ENCODE measurements around the gene EFS.
A peak's percentile ranks its signal among the peaks of the same experiment; 100 is the strongest.
"Not testable (repeated sequence)": the region's sequence is repeated elsewhere in the genome, so short reads cannot be mapped to it uniquely, and the experiment has no call there.

EFS gene

DNA sequence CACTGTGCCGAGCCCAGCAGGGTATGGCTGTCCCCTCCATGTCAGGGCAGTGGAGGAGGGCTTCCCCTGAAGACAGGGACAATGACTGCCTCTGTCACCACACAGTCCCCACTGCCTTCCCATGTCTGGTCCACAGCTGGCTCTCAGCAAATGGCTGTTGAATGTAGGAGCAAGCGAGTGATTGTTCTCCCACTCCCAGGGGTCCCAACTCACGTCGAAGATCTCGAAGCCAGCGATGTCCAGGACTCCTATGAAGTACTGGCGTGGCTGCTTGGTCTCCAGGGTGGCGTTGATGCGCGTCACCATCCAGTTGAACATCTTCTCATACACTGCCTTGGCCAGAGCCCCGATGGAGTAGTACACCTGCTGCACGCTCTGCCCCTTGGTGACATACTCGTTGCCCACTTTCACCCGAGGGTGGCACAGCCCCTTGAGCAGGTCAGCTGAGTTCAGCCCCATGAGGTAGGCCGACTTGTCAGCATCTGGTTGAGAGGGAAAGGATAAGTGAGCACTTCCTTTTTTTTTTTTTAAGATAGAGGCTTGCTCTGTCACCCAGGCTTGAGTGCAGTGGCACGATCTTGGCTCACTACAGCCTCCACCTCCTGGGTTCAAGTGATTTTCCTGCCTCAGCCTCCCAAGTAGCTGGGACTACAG lies 35.7 kb upstream of the EFS start:
- not testable (repeated sequence) for DNase-seq

DNA sequence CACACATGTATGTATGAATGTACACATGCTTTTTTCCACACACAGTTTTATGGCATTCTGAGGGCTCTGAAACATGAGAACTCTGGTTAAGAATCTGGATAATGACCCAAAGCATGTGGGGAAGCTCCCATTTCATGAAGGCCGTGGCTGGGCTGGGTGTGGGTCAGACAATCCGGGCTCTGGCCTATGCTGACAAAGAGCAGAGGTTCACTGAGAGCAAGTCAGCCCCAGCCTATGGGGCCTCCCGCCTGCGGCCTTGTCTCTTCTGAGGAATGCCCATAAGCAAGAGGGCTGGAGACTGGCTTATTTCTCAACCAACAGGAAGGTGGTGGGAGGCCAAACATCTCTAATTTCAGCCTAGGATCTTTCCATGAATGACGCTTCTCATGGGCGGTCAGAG lies 34.6 kb upstream of the EFS start:
- DNase-seq: no peak

DNA sequence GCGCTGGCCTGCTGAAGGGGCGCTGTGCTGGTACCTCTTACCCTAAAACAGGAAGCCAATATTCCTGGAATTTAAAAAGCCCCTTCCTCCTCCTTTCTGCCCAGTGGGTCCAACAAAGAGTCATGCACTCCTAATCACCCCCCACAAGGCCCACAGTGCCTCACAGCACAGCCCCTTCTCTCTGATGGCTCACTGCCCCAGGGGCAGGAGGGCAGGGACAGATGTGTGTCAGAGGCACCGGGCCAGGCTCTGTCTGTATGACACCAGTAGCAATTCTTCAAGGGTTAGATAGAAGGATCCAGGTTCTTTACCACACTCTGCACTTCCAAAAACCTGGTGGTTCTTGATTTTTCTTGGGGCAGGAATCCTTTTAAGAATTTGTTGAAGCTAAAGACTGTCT lies 34.2 kb upstream of the EFS start:
- no peak for DNase-seq

DNA sequence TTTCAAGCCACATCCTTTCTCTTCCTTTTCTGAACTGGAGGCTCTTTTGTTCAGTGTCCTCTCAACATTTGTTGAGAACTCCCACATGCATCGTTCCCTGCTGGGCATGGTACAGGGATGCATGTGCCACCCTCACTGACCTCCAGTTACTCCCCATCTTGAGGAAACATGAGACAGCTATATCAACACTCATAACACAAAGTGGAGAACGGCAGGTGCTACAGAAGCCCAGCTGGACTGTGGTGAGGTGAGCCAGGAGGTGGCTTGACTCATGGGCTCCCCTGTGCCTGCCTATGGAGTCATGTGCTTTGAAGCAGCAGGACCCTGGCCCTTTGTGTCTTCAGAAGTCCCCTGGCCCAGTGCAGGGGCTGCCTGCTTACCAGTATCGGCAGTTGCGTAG lies 33.4 kb upstream of the EFS start:
- no peak for DNase-seq

DNA sequence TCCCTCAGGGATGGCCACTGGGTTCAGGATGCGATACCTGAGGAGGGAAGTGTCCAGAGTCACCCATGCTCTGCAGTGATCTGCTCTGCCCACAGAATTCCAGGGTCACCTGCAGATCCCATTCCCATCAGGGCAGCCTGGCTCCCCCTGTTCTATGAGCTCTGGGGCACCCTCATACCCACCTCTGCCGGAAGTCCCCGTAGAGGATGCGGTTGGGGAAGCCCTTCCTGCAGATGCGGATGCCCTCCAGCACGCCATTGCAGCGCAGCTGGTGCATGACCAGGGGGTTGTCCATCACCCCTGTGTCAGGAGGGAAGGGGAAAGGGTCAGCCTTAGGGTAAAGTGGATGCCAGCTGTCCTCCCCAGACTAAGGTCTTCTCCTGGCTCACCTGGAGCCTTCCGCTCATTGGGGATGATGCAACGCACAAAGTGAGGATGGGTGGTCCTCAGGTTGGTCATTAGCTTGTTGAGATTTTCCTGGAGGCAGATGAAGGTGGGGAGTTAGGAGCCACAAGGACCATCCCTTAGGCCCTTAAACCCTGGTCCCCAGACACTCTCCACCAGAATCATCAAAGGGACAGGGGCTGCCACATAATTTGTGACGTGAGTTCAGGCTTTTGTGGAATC lies 31.9 kb upstream of the EFS start:
- no peak for DNase-seq

DNA sequence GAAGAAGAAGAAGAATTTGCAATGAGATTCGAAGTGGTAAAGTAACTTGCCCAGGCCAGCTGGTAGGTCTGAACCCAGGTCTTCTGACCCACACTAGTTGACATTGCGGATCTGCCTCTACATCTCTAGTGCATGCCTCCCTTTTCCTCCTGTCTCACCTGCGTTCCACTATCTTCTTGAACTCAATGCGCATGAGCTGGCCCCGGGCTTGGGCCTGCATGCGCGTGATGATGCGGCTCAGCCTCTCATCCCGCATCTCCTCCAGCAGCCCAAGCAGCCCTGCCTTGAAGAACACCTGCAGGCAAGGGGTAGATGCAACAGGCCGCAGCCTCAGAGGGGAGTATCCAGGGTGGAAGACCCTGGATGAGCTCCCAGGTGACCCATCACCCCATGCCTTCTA lies 31.2 kb upstream of the EFS start:
- DNase-seq: no peak

DNA sequence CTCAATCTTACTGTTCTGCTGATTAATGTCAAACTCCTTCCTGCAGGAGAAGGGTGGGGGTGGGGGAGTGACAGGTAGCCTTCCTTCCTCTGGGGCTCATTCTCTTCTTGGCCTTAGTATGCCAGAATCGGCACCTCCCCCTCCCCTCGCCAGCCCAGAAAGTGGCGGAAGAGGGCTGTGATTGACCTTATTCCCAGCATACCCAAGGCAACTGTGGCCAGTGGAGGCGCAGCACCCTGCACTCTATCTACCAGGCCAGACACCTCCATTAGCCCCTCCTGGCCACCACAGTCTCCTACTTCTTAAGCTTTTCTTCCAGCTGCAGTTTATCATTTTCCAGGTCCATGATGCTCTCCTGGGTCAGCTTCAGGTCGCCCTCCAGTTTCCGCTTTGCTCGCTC lies 27.6 kb upstream of the EFS start:
- DNase-seq: no peak

DNA sequence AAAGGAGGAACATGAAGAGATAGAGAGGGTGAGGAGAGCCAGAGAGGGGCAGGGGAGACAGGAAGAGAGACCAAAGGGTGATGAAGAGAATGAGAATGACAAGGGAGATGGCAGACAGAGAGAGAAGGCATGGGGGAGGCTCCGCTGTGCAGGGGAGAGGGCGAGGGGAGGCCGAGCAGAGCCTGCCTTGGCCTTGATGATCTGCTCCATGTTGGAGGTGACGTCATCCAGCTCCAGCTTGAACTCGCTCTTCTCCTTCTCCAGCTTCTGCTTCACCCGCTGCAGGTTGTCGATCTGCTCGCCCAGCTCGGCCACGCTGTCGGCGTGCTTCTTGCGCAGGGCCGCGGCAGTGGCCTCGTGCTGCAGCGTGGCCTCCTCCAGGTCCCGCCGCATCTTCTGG lies 24.9 kb upstream of the EFS start:
- not testable (repeated sequence) for DNase-seq

DNA sequence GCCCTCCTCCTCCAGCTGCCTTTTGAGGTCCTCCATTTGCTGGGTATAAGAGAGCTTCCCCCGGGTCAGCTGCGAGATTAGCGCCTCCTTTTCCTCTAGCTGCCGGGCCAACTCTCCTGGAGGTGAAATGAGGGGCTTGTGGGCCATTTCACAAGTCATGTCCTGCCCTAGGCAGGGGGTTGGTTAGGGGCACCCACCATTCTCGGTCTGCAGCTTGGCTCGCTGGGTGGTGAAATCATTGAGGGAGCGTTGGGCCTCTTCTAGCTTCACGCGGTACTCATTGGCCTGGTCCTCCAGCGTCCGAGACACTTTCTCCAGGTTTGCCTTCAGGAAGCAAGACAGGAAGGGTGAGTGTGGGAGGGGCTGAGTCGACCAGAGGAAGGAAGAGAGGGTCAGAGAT lies 24.4 kb upstream of the EFS start:
- DNase-seq: no peak

DNA sequence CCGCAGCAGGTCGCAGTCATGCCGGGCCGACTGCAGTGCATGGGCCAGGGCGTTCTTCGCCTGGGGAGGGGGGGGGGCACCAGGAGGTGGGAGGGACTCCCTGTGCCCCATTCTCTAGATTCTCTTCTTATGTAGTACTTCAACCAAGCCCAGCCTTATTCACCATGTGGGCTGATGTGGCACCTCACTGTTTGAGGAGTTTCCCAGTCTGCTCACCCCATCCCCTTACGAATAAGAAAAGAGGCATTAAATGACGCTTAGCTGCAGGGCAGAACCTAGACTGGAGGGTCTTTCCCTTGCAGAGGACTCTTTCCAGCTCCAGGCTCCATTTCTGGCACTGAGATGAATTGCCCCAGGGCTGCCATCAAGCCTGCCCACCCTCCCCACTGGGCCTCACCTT lies 24.0 kb upstream of the EFS start:
- DNase-seq: no peak

DNA sequence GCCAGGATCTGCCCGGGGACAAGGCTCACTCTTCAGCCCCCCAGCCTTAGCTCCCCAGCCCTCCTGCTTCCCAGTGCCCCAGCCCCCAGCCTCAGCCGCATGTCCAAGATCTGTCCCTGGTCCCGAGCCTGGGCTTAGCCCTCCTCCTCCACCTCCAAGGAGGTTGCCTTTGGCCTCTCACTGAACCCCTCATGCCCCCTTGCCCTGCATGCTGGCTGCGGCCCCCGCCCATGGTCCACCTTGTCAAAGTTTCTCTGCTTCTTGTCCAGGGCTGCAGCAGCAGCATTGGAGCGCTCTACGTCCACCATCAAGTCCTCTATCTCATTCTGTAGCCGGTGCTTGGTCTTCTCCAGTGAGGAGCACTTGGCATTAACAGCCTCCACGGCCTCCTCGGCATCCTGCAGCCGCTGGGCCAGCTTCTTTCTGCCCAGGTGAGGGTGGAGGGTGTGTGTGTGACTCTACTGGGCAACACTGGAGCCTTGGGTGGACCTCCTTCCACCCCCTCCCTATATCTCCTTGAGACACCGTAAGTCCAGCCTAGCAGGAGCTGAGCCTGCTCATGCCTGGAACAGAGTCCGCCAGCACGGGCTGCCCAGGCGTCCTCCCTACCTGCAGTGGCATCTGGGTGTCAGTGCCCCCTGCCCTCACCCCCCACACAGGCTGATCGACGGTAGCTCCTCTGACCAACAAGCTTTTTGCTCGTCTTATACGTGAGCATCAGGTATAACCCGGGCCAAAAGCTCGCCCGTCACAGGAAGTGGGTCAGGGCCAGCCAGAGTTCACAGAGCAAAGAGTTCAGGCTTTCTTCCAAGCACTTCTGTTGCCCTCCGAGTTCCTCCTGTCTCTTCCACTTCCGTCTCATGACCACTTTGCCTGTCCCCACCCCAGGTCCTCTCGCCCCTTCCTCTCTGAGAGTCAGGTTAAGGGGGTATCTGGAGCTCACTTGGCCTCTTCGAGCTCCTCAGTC lies 23.2 kb upstream of the EFS start:
- no peak for DNase-seq

DNA sequence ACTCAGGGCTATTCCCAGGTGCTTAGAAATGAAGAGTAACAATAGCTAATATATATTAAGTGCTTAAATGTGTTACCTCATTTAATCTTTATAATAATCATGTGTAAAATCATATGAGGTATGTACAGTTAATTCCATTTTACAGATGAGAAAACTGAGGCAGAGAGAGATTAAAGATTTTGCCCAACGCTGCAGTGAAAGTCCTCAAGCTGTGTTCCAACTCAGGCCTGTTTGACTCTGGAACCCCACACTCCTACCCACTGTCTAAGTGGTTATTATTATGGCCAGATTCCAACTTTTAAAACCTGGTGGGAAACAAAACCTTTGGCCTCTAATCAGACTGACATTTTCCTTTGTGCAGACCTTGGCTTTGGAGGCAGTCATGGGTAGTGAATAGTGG lies 22.0 kb upstream of the EFS start:
- DNase-seq: no peak

DNA sequence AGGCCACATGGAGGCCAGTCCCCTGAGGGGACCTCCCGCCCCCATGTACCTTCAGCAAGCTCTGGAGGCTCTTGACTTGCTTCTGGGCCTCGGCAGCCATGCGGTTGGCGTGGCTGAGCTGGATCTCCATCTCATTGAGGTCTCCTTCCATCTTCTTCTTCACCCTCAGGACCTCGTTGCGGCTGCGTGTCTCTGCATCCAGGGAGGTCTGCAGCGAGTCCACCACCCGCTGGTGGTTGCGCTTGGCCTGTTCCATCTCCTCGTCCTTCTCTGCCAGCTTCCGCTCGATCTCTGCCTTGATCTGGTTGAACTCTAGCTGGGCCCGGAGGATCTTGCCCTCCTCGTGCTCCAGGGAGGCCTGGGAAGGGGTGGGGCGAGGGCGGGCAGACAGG lies 21.3 kb upstream of the EFS start:
- DNase-seq: not testable (repeated sequence)

DNA sequence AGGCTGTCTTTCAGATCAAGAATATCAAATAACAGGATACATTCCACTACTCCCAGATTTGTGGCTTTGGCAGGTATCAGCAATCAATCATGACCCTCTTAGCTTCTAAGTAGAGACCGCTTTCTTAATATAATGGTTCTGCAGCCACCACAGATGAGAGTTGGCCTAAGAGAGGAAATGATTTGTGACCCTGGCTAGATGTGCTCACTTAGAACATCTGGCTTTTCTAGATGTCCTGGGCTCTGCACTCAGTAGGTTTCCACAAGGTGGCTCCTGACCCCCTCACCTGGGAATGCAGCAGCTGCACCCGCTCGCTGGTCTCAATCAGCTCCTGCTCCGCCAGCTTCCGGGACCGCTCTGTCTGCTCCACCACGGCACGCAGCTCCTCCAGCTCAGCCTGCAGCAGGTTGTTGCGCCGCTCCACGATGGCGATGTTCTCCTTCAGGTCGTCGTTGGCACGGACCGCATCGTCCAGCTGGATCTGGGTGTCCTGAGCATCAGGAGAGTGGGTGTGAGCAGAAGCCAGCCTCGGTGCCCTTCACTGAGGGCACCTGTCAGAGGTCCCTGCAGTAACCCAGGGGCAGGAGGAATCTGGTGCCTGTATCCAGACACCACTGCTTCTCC lies 20.8 kb upstream of the EFS start:
- peak; percentile 17 for DNase-seq

DNA sequence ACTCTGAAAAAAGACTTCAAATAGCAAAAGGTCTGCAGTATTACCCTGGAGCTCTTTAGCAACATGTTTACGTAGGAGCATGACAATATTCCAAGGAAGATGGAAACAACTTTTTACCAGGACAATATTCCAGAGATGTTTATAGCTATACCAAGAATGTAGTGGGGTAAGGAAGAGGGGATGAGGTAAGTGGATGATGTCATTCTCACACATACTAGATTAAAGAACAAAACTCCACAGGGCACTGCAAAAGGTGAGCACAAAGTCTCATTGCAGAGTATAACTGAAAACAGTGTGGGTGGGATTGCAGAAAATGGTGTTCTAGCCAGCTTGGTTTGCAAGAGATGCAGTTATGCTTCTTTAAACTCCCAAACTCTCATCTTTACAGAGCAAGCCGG lies 20.3 kb upstream of the EFS start:
- DNase-seq: no peak

DNA sequence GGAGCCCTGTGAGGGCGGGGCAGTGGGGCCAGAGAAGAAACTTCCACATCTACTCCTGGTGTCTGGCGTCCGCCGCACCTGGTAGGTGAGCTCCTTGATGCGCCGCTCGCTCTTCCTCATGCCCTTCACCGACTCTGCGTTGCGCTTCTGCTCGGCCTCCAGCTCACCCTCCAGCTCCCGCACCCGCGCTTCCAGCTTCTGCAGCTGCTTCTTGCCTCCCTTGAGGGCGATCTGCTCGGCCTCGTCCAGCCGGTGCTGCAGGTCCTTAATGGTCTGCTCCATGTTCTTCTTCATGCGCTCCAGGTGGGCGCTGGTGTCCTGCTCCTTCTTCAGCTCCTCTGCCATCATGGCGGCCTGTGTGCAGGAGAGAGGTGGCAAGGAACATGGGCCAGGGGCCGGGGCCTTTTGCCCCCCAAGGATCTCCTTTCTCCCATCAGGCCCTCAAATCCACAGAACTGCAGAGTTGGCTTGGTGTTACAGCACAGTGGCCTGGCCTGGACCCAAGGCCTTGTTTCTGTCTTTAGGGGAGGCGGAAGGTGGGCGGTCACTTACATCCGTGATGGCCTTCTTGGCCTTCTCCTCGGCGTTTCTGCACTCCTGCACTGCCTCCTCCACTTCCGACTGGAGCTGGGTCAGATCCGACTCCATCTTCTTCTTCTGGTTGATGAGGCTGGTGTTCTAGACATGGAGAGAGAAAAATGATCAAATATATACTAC lies 19.6 kb upstream of the EFS start:
- DNase-seq: no peak

DNA sequence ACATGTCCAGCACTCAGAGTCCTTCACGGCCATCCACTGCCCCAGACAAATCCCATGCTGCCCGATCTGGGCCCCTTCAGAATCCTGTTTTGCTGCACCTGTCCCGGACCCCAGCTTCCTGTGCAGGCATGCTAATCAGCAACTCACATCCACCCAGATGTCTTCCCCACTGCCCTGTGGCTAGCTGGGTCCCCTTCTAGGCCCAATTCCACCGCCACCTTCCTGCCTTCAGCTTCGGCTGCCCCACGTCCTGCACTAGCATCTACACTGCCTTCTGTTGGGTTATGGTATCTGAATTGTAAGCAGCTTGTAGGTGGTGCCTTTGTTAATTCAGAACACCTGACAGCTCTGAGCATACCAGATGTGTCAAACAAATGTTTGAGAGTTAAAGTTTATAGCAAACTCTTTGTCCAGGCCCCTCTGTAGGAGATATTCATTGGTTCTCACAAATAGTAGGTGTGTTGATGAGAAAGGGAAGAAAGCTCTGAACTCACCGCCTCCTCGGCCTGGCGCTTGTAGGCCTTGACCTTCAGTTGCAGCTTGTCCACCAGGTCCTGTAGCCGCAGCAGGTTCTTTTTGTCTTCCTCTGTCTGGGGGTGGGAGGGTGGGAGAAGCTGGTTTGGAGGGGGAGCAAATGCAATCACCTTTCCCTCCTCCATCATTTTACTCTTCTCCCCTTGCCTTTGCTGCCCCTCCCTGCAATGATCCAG lies 17.9 kb upstream of the EFS start:
- DNase-seq: no peak

DNA sequence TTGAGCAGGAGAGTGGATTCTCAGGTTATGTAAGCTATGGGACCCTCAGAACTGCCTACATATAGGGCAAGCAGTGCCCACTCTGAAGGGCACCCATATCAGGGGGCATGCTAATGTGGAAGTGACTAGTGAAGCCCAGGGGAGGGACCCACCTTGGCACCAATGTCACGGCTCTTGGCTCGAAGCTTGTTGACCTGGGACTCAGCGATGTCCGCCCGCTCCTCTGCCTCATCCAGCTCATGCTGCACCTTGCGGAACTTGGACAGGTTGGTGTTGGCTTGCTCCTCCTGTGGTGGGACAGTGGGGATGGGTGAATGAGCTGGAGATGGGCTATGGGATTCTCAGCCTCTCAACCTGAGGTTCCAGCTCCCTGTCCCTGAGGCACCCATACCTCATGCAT lies 17.3 kb upstream of the EFS start:
- DNase-seq: no peak

DNA sequence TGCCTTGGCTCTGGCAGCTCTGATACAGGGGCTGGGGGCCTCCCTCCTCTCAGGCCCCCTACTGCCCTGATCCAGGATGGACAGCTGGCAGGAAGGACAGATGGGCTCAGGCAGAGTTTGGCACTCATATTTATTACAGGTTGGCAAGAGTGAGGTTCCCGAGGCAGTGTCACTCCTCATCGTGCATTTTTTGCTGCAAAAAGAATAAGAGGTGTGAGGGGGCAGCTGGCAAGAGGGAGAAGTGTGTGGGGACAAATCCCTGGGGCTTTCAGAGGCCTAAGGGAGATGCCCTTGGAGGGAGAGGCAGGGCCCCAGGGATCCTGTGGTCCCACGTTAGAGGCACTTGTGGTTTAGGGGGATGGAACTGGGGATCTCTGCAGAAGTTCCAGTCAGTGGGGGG lies 16.9 kb upstream of the EFS start:
- no peak for DNase-seq

DNA sequence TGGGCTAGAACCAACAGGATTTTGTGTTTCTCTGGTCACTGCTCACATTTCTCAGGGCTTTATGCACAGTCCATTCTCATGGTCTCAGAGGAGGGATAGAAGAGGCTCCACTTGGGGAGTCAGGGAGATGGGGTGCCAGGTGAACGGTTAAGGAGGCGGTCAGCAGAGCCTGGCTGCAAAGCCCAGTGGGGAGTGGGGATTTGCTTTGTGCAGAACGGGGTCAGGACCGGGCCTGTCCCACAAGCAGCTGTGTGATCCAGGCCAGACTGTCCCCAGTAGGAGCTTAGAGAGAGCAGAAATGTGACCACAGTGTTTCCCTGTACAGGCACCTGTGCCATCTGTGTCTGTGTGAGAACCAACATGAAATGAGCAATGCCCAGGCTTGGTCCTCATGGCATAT lies 16.0 kb upstream of the EFS start:
- DNase-seq: no peak

DNA sequence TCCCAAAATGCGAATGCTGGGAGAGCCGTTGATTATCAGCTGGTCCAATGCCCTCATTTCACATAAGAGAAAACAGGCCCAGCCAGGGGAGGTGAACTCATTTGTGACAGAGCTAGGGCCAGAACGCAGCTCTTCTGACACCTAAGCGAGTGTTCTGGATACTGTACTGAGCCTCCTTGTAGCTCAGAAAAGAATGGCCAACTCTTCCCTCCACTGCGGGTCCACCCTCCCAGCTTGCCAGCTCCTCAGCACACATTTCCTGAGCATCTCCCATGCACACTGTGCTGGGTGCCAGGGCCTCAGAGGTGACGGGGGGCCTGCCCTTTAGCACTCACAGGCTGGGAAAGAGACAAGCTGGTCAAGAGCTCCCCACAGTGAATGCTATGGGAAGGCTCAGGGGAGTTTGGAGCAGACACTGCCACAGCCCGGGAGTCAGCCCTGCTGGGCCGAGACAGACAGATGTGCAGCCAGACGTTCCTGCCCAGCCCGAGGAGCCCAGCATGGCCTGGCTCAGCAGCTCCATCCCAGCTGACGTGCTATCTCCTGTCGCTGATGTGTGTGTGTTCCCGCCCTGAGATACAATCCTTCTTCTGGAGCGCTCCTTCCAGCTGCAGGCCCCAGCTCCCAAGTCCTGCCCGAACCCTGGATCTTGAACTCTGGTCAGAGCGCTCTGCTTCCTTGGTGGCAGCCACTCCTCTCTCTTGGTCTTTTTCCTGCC lies 15.4 kb upstream of the EFS start:
- no peak for DNase-seq
